Tibial nerve (tissue), 4 donors: Measurements from ENCODE around the gene RIN3.

Source experiments
- EP300 ChIP-seq, 2 donors: sonication (generic); formaldehyde crosslinking; IDR thresholded peaks; one replicate each; pipeline ENCODE4 v1.6.1; 2017; ENCODE audit warnings: antibody characterized with exemption in 2 of 2, mild to moderate bottlenecking in 1 of 2
- POLR2A ChIP-seq, 2 donors: fragments of 450-650 bp; IDR thresholded peaks; one replicate each; pipeline ENCODE4 v1.6.1; 2017; ENCODE audit warnings: antibody characterized with exemption in 2 of 2, mild to moderate bottlenecking in 2 of 2, moderate library complexity in 2 of 2
- TF ChIP-seq, protein P1 (sequence below), 5 experiments: fragments of 200-600 bp in 3 of 5; fragments of 450-650 bp in 2 of 5; sonication (generic) in 3 of 5; IDR thresholded peaks; one replicate each; pipeline ENCODE4 v1.5.1; 2016 to 2019; ENCODE audit warnings: antibody characterized with exemption in 5 of 5, mild to moderate bottlenecking in 3 of 5, moderate library complexity in 2 of 5

DNA sequence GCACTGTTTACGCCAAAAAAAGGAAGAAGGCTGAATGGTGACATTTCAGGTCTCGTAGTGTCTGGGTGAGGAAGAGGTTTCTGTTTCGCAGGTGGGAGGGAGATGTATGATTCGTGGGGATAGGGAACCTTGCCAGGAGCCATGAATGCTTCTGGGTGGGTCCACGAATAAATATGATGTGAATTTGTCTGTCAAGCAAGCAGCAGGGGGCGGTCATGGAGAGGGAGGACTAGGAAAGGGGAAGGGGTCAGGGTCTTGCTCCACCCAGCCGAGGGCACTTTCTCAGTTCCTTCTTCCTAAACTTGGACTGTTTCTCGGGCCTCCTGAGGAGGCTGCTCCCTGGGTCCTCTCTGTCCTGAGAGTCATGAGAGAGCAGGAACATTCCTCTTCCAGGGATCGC, 162.4 kb downstream of the RIN3 start:
- TF ChIP-seq, protein P1, sequence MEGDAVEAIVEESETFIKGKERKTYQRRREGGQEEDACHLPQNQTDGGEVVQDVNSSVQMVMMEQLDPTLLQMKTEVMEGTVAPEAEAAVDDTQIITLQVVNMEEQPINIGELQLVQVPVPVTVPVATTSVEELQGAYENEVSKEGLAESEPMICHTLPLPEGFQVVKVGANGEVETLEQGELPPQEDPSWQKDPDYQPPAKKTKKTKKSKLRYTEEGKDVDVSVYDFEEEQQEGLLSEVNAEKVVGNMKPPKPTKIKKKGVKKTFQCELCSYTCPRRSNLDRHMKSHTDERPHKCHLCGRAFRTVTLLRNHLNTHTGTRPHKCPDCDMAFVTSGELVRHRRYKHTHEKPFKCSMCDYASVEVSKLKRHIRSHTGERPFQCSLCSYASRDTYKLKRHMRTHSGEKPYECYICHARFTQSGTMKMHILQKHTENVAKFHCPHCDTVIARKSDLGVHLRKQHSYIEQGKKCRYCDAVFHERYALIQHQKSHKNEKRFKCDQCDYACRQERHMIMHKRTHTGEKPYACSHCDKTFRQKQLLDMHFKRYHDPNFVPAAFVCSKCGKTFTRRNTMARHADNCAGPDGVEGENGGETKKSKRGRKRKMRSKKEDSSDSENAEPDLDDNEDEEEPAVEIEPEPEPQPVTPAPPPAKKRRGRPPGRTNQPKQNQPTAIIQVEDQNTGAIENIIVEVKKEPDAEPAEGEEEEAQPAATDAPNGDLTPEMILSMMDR (IDR thresholded peaks at IDR 0.05), result no peak
- TF ChIP-seq POLR2A (IDR thresholded peaks at IDR 0.05) (no peak), EP300 (IDR thresholded peaks at IDR 0.05) (no peak)
